ENCODE data around the gene SORCS2. TPM values are rescaled to one million over a fixed set of nuclear protein-coding genes. Genes with fewer than 3 reads are reported as not detected.

The SORCS2 gene
- total RNA-seq, 1 donor from 2014 or later = 5.2 TPM

- Histone ChIP-seq H3K4me3 (no peak overlapping the region), H3F3A (ENCODE audit: low read depth) (no peaks in the 10 kb centered on the region), H3K4me1 (peaks cover 10% of the 10 kb centered on the region), H4K20me1 (ENCODE audit: low read depth) (peaks cover 6% of the 10 kb centered on the region), H3K4me2 (no peak overlapping the region), H3K79me2 (ENCODE audit: low read depth) (no peaks in the 10 kb centered on the region), H3K27me3 (no peaks in the 10 kb centered on the region), H3K9ac (no peak overlapping the region), H3K9me3 (ENCODE audit: low read depth) (no peaks in the 10 kb centered on the region), H3K27ac (no peak overlapping the region), H3K36me3 (no peaks in the 10 kb centered on the region), H2AFZ (replicated peaks) (no peak overlapping the region)
- Mint-ChIP-seq H3K9me3 (peaks cover 3% of the 10 kb centered on the region), H3K27ac (peak overlapping the region; percentile 43), H3K27me3 (ENCODE audit: insufficient read depth, low read depth) (peaks cover 3% of the 10 kb centered on the region), H3K36me3 (no peaks in the 10 kb centered on the region), H3K4me3 (peak overlapping the region; percentile 8), H3K4me1 (peaks cover 18% of the 10 kb centered on the region)
- TF ChIP-seq CTCF (IDR thresholded peaks at IDR 0.05) (no peak), EZH2phosphoT487 (IDR thresholded peaks at IDR 0.05) (no peak), EZH2 (IDR thresholded peaks at IDR 0.05) (no peak)
- DNase-seq (ENCODE audit: low spot score) = no peak
Measured at GRCh38 chr4:7242766-7243165, 50.4 kb downstream of the SORCS2 start.

- peaks cover 4% of the 10 kb centered on the region for H3K9me3 Mint-ChIP-seq
Measured at GRCh38 chr4:7243609-7244330, 51.4 kb downstream of the SORCS2 start.

GRCh38 chr4:7244331-7244665 lies 52.0 kb downstream of the SORCS2 start:
- no peak overlapping the region for H3K9ac ChIP-seq
- no peaks in the 10 kb centered on the region for H3K9me3 ChIP-seq (ENCODE audit: low read depth)
- TF ChIP-seq CTCF (IDR thresholded peaks at IDR 0.05) = no peak
- no peak for TF ChIP-seq EZH2phosphoT487 (IDR thresholded peaks at IDR 0.05)
- no peak for TF ChIP-seq EZH2 (IDR thresholded peaks at IDR 0.05)
- Mint-ChIP-seq H3K9me3 (peaks cover 8% of the 10 kb centered on the region), H3K4me1 (peaks cover 16% of the 10 kb centered on the region), H3K4me3 (no peak overlapping the region), H3K27ac (no peak overlapping the region), H3K27me3 (ENCODE audit: insufficient read depth, low read depth) (peaks cover 5% of the 10 kb centered on the region), H3K36me3 (no peaks in the 10 kb centered on the region)
- no peaks in the 10 kb centered on the region for H3K79me2 ChIP-seq (ENCODE audit: low read depth)
- no peak overlapping the region for H2AFZ ChIP-seq (replicated peaks)
- H3K36me3 ChIP-seq = no peaks in the 10 kb centered on the region
- H3K27me3 ChIP-seq = no peaks in the 10 kb centered on the region
- H3K27ac ChIP-seq = no peak overlapping the region
- peaks cover 6% of the 10 kb centered on the region for H4K20me1 ChIP-seq (ENCODE audit: low read depth)
- no peak overlapping the region for H3K4me2 ChIP-seq
- H3F3A ChIP-seq (ENCODE audit: low read depth) = no peaks in the 10 kb centered on the region
- peaks cover 10% of the 10 kb centered on the region for H3K4me1 ChIP-seq
- H3K4me3 ChIP-seq = no peak overlapping the region
- no peak for DNase-seq (ENCODE audit: low spot score)

More at GRCh38 chr4:7243609-7244330, 51.4 kb downstream of the SORCS2 start:
- H3K27me3 Mint-ChIP-seq (ENCODE audit: insufficient read depth, low read depth) = peaks cover 3% of the 10 kb centered on the region
- Histone ChIP-seq H2AFZ (replicated peaks) (no peak overlapping the region), H3K4me1 (peaks cover 10% of the 10 kb centered on the region), H3K79me2 (ENCODE audit: low read depth) (no peaks in the 10 kb centered on the region), H3K27me3 (no peaks in the 10 kb centered on the region), H4K20me1 (ENCODE audit: low read depth) (peaks cover 6% of the 10 kb centered on the region), H3K9ac (no peak overlapping the region), H3K4me2 (no peak overlapping the region), H3F3A (ENCODE audit: low read depth) (no peaks in the 10 kb centered on the region), H3K4me3 (no peak overlapping the region), H3K9me3 (ENCODE audit: low read depth) (no peaks in the 10 kb centered on the region), H3K27ac (no peak overlapping the region), H3K36me3 (no peaks in the 10 kb centered on the region)
- TF ChIP-seq EZH2phosphoT487 (IDR thresholded peaks at IDR 0.05) (no peak), CTCF (IDR thresholded peaks at IDR 0.05) (no peak)
- no peak overlapping the region for H3K27ac Mint-ChIP-seq
- H3K4me1 Mint-ChIP-seq = peaks cover 16% of the 10 kb centered on the region
- no peak for DNase-seq (ENCODE audit: low spot score)
- H3K36me3 Mint-ChIP-seq = no peaks in the 10 kb centered on the region
- no peak overlapping the region for H3K4me3 Mint-ChIP-seq

Data from neural progenitor cell (in vitro differentiated cells).